Astrocyte (in vitro differentiated cells and primary cell): Measurements from ENCODE around the gene CHRD. TPM values are rescaled to one million over a fixed set of nuclear protein-coding genes. Genes with fewer than 3 reads are reported as not detected.

Experiments
- DNase-seq: peaks from one replicate; pipeline ENCODE4 v3.0.0-alpha.2; 2010; ENCODE audit warnings: low read depth
- FAIRE-seq: peaks from 2 replicates; lab custom pipeline; 2011; peaks lifted over from hg19 to GRCh38; lab: Jason Lieb, UNC
- H2AFZ ChIP-seq: 2 replicates; pipeline ENCODE4 v1.6.0; 2012; ENCODE audit warnings: low read depth, low read length, inconsistent platforms
- H3K27ac ChIP-seq: 2 replicates; pipeline ENCODE4 v1.5.1; 2011; ENCODE audit warnings: low read depth, low read length, inconsistent platforms
- H3K27me3 ChIP-seq: 2 replicates; pipeline ENCODE4 v1.6.0; 2011; ENCODE audit warnings: low read length, inconsistent platforms; ENCODE audit not compliant: insufficient read depth
- H3K36me3 ChIP-seq: 2 replicates; pipeline ENCODE4 v1.5.1; 2011; ENCODE audit warnings: low read length, inconsistent platforms; ENCODE audit not compliant: insufficient read depth
- H3K4me1 ChIP-seq: 2 replicates; pipeline ENCODE4 v1.5.1; 2011; ENCODE audit warnings: low read length, inconsistent platforms; ENCODE audit not compliant: insufficient read depth
- H3K4me2 ChIP-seq: 2 replicates; pipeline ENCODE4 v1.6.0; 2012; ENCODE audit warnings: low read length, inconsistent platforms
- H3K4me3 ChIP-seq: 2 replicates; pipeline ENCODE4 v1.5.1; 2011; ENCODE audit warnings: low read depth, mild to moderate bottlenecking, low read length, inconsistent platforms; ENCODE audit not compliant: insufficient read depth
- H3K79me2 ChIP-seq: 2 replicates; pipeline ENCODE4 v1.6.0; 2012; ENCODE audit warnings: mild to moderate bottlenecking, low read length, inconsistent platforms; ENCODE audit not compliant: insufficient read depth
- H3K9ac ChIP-seq: 2 replicates; pipeline ENCODE4 v1.6.0; 2012; ENCODE audit warnings: mild to moderate bottlenecking, low read length, inconsistent platforms
- H3K9me3 ChIP-seq: 2 replicates; pipeline ENCODE4 v1.5.1; 2012; ENCODE audit warnings: low read depth, mild to moderate bottlenecking, low read length, inconsistent platforms; ENCODE audit not compliant: insufficient read depth
- H4K20me1 ChIP-seq: 2 replicates; pipeline ENCODE4 v1.6.0; 2012; ENCODE audit warnings: low read length, inconsistent platforms; ENCODE audit not compliant: insufficient read depth
- H3K27ac Mint-ChIP-seq: one replicate; pipeline ENCODE4 v1.8.0; 2021; ENCODE audit warnings: mild to moderate bottlenecking, mixed read lengths; ENCODE audit not compliant: unreplicated experiment
- H3K27me3 Mint-ChIP-seq: one replicate; pipeline ENCODE4 v1.8.0; 2021; ENCODE audit warnings: low read depth, mixed read lengths; ENCODE audit not compliant: unreplicated experiment
- H3K36me3 Mint-ChIP-seq: one replicate; pipeline ENCODE4 v1.8.0; 2021; ENCODE audit warnings: low read depth, mixed read lengths; ENCODE audit not compliant: unreplicated experiment
- H3K4me1 Mint-ChIP-seq: one replicate; pipeline ENCODE4 v1.8.0; 2021; ENCODE audit warnings: low read depth, mixed read lengths; ENCODE audit not compliant: unreplicated experiment
- H3K4me3 Mint-ChIP-seq: one replicate; pipeline ENCODE4 v1.8.0; 2021; ENCODE audit warnings: mild to moderate bottlenecking, moderate library complexity, mixed read lengths; ENCODE audit not compliant: unreplicated experiment
- H3K9me3 Mint-ChIP-seq: one replicate; pipeline ENCODE4 v1.8.0; 2021; ENCODE audit warnings: mild to moderate bottlenecking, mixed read lengths; ENCODE audit not compliant: unreplicated experiment
- EZH2 ChIP-seq: IDR thresholded peaks from 2 replicates; pipeline ENCODE4 v1.6.1; 2012; ENCODE audit warnings: mild to moderate bottlenecking, low read length, inconsistent platforms; ENCODE audit not compliant: insufficient read depth
- total RNA-seq: library from RNA; stranded (reverse); gene quantifications from 2 replicates; pipeline ENCODE4 v1.2.1, GENCODE V29; 2021
- TF ChIP-seq, protein P1 (sequence below): IDR thresholded peaks from 2 replicates; pipeline ENCODE4 v1.5.1; 2011; ENCODE audit warnings: low read depth, mild to moderate bottlenecking, inconsistent platforms, low read length, moderate library complexity; ENCODE audit not compliant: insufficient read depth

The CHRD gene
- total RNA-seq, 1 donor from 2014 or later = 3.4 TPM

DNA sequence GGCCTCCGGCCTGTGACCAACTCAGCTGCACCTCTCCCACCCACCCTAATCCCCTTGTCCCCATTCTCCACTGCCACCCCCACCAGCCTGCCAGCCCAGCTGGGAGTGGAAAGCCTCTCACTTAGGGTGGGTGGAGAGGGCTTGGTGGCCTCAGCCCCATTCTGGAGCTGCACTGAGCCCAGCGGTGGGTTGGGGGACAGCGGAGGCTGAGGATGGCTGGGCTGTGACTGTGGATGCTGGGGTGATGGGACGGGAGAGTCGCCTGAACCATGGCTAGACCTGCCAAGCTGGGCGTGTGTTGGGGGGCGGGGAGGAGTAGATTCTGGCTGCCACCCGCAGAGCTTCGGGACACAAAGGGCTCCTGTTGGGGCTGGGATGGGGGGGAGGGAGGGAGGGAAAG lies 20.2 kb upstream of the CHRD start:
- no peak overlapping the region for H3K27ac ChIP-seq
- FAIRE-seq (no peak), DNase-seq (no peak)
- peaks cover 8% of the 10 kb centered on the region for H3K4me1 ChIP-seq
- H3K27me3 Mint-ChIP-seq = no peaks in the 10 kb centered on the region
- no peak overlapping the region for H3K4me3 ChIP-seq
- TF ChIP-seq, protein P1, sequence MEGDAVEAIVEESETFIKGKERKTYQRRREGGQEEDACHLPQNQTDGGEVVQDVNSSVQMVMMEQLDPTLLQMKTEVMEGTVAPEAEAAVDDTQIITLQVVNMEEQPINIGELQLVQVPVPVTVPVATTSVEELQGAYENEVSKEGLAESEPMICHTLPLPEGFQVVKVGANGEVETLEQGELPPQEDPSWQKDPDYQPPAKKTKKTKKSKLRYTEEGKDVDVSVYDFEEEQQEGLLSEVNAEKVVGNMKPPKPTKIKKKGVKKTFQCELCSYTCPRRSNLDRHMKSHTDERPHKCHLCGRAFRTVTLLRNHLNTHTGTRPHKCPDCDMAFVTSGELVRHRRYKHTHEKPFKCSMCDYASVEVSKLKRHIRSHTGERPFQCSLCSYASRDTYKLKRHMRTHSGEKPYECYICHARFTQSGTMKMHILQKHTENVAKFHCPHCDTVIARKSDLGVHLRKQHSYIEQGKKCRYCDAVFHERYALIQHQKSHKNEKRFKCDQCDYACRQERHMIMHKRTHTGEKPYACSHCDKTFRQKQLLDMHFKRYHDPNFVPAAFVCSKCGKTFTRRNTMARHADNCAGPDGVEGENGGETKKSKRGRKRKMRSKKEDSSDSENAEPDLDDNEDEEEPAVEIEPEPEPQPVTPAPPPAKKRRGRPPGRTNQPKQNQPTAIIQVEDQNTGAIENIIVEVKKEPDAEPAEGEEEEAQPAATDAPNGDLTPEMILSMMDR = no peak
- no peak for TF ChIP-seq EZH2
- no peak overlapping the region for H2AFZ ChIP-seq
- H4K20me1 ChIP-seq = peaks cover 20% of the 10 kb centered on the region
- no peaks in the 10 kb centered on the region for H3K27me3 ChIP-seq
- H3K4me2 ChIP-seq = peak overlapping the region; percentile 11
- peaks cover 26% of the 10 kb centered on the region for H3K79me2 ChIP-seq
- no peak overlapping the region for H3K9ac ChIP-seq
- no peaks in the 10 kb centered on the region for H3K36me3 ChIP-seq
- H3K27ac Mint-ChIP-seq = no peak overlapping the region
- H3K9me3 ChIP-seq = no peaks in the 10 kb centered on the region
- peaks cover 19% of the 10 kb centered on the region for H3K4me1 Mint-ChIP-seq
- no peak overlapping the region for H3K4me3 Mint-ChIP-seq
- H3K9me3 Mint-ChIP-seq = no peaks in the 10 kb centered on the region
- H3K36me3 Mint-ChIP-seq = peaks cover 14% of the 10 kb centered on the region

DNA sequence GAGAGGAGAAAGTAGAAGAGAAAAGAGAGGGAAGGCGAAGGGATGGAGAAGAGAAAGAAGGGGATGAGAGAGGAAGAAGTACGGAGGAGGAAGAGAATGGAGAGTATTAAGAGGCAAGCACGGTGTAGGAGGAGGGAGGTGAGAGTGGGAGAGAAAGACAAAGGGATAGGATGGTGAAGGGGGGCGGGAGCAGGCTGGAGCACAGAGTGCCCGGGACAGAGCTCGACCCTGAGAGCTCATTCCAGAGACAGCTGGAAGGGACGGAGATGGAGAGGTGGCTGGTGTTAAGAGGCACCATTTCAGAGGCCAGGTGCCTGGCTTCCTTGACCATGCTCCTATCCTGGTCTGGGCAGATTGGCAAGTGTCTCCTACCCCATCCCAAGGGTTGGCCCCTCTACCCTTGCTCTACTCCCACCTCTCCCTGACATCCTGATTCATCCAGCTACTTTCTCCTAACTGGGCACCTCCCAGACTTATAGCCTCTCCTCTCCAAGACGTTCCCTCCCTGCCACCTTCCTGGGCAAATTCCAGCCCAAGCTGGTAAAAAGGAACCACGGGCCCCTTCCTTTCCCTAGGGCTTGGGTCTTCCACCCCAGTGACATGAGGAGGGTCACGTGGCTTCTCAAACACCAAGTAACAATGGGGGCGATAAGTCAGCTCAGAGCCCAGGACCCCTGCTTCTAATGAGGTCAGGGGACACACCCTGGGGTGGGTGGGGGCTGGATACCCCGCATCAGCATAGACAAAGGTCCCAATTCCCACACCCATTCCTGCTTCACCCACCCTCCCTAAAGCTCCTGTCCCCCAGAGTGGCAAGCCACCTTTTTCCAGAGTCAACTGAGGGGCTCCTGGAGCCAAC lies 19.6 kb upstream of the CHRD start:
- Histone ChIP-seq H3K27me3 (no peaks in the 10 kb centered on the region), H3K4me1 (peaks cover 10% of the 10 kb centered on the region), H4K20me1 (peaks cover 17% of the 10 kb centered on the region), H3K4me2 (peak overlapping the region; percentile 92), H3K79me2 (peaks cover 33% of the 10 kb centered on the region), H3K9me3 (no peaks in the 10 kb centered on the region), H2AFZ (peak overlapping the region; percentile 92), H3K4me3 (peak overlapping the region; percentile 82), H3K36me3 (peaks cover 6% of the 10 kb centered on the region), H3K9ac (peak overlapping the region; percentile 88), H3K27ac (no peak overlapping the region)
- H3K27me3 Mint-ChIP-seq = no peaks in the 10 kb centered on the region
- H3K4me1 Mint-ChIP-seq = peaks cover 24% of the 10 kb centered on the region
- H3K4me3 Mint-ChIP-seq = peak overlapping the region; percentile 88
- H3K36me3 Mint-ChIP-seq = peaks cover 17% of the 10 kb centered on the region
- no peaks in the 10 kb centered on the region for H3K9me3 Mint-ChIP-seq
- no peak for TF ChIP-seq EZH2
- TF ChIP-seq, protein P1 = no peak
- peak overlapping the region; percentile 53 for H3K27ac Mint-ChIP-seq
- DNase-seq (no peak), FAIRE-seq (no peak)

DNA sequence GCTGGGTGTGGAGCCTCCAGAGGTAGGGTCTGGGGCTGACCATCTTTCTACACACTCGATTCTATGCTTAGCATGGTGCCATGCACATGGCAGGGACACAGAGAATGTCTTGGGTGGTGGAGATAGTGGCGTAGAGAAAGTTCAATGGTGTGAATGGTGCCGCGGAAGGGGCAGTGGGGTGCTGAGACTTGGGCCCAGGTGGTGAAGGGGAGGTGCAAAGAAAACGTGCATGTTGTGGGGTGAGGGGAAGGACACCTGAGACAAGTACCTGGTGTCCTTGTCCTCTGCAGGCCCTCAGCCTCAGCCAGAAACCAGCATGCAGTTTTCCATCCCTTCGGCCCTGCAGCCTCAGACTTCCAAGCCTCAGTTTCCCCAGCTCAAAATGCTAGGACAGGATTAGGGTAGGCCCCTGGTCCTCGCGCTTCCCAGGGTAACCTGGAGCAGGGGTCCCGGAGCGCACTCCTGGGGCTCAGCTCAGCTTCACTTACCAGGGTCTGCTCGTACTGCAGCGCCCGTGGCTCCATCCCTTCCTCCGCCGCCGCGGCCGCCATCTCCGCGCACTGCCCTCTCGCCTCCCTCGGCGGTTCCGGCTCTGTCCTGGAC lies 18.8 kb upstream of the CHRD start:
- Histone ChIP-seq H3K79me2 (peaks cover 34% of the 10 kb centered on the region), H2AFZ (peak overlapping the region; percentile 92), H3K4me1 (peaks cover 10% of the 10 kb centered on the region), H3K36me3 (peaks cover 6% of the 10 kb centered on the region), H3K27me3 (no peaks in the 10 kb centered on the region), H3K4me2 (peak overlapping the region; percentile 92), H3K27ac (no peak overlapping the region), H4K20me1 (peaks cover 17% of the 10 kb centered on the region), H3K9me3 (no peaks in the 10 kb centered on the region), H3K9ac (peak overlapping the region; percentile 88), H3K4me3 (peak overlapping the region; percentile 82)
- DNase-seq (no peak), FAIRE-seq (no peak)
- TF ChIP-seq, protein P1 = no peak
- TF ChIP-seq EZH2 = no peak
- peaks cover 13% of the 10 kb centered on the region for H3K36me3 Mint-ChIP-seq
- H3K27me3 Mint-ChIP-seq = no peaks in the 10 kb centered on the region
- peak overlapping the region; percentile 88 for H3K4me3 Mint-ChIP-seq
- peak overlapping the region; percentile 53 for H3K27ac Mint-ChIP-seq
- peaks cover 16% of the 10 kb centered on the region for H3K4me1 Mint-ChIP-seq
- no peaks in the 10 kb centered on the region for H3K9me3 Mint-ChIP-seq
